CD8-positive, alpha-beta memory T cell (primary cell): ENCODE results near the gene GALNT14. TPM values are rescaled to one million over a fixed set of nuclear protein-coding genes. Genes with fewer than 3 reads are reported as not detected.

ENCODE experiments used
- CTCF ChIA-PET: fragments of 350-600 bp; sonication (Branson Sonifier 250); formaldehyde crosslinking; loops from one replicate; lab custom pipeline; 2021; ENCODE audit warnings: antibody characterized with exemption; lab: Charles Lee
- POLR2A ChIA-PET: fragments of 350-600 bp; sonication (Branson Sonifier 250); formaldehyde crosslinking; loops from one replicate; lab custom pipeline; 2021; ENCODE audit warnings: antibody characterized with exemption; lab: Charles Lee
- DNase-seq, 5 donors: peaks; one replicate each; pipeline versions ENCODE4 v3.0.0 to v3.0.0-alpha.2; 2020 to 2022; ENCODE audit warnings: mixed read lengths in 1 of 5
- H3K27ac ChIP-seq: one replicate; pipeline ENCODE4 v1.7.0; 2013; ENCODE audit warnings: low read depth, mild to moderate bottlenecking, low read length, moderate library complexity
- H3K27me3 ChIP-seq: 2 replicates; pipeline ENCODE4 v1.7.0; 2013; ENCODE audit warnings: low read length, mild to moderate bottlenecking; ENCODE audit not compliant: insufficient read depth, poor library complexity, severe bottlenecking
- H3K36me3 ChIP-seq: 2 replicates; pipeline ENCODE4 v1.7.0; 2013; ENCODE audit warnings: mild to moderate bottlenecking, low read length, moderate library complexity; ENCODE audit not compliant: insufficient read depth
- H3K4me1 ChIP-seq: 2 replicates; pipeline ENCODE4 v1.7.0; 2013; ENCODE audit warnings: mild to moderate bottlenecking, low read length, moderate library complexity; ENCODE audit not compliant: insufficient read depth
- H3K4me3 ChIP-seq: 2 replicates; pipeline ENCODE4 v1.7.0; 2013; ENCODE audit warnings: mild to moderate bottlenecking, low read length
- H3K9me3 ChIP-seq: 2 replicates; pipeline ENCODE4 v1.7.0; 2013; ENCODE audit warnings: mild to moderate bottlenecking, low read length
- H3K27ac Mint-ChIP-seq, 8 donors: one replicate each; pipeline ENCODE4 v1.8.0; 2020 to 2021; ENCODE audit warnings: mixed read lengths in 8 of 8, mild to moderate bottlenecking in 6 of 8, inconsistent platforms in 3 of 8, moderate library complexity in 3 of 8
- H3K27me3 Mint-ChIP-seq, 2 donors: one replicate each; pipeline ENCODE4 v1.8.0; 2020 to 2021; ENCODE audit warnings: mixed read lengths in 2 of 2, mild to moderate bottlenecking in 1 of 2, moderate library complexity in 1 of 2
- H3K36me3 Mint-ChIP-seq, 3 donors: one replicate each; pipeline ENCODE4 v1.8.0; 2020 to 2021; ENCODE audit warnings: mixed read lengths in 3 of 3, inconsistent platforms in 1 of 3, mild to moderate bottlenecking in 1 of 3
- H3K4me1 Mint-ChIP-seq, 3 donors: one replicate each; pipeline ENCODE4 v1.8.0; 2020 to 2021; ENCODE audit warnings: mixed read lengths in 3 of 3, inconsistent platforms in 1 of 3, mild to moderate bottlenecking in 1 of 3
- H3K4me3 Mint-ChIP-seq, 7 donors: one replicate each; pipeline ENCODE4 v1.8.0; 2020 to 2021; ENCODE audit warnings: mixed read lengths in 7 of 7, mild to moderate bottlenecking in 6 of 7, moderate library complexity in 4 of 7, inconsistent platforms in 2 of 7
- H3K9me3 Mint-ChIP-seq, 5 donors: one replicate each; pipeline ENCODE4 v1.8.0; 2020 to 2022; ENCODE audit warnings: mixed read lengths in 5 of 5, mild to moderate bottlenecking in 3 of 5, moderate library complexity in 2 of 5, inconsistent platforms in 1 of 5
- polyA plus RNA-seq: library from polyadenylated mRNA; unstranded; fragments of 300-500 nt; fragmentation: Illumina TruSeq; gene quantifications from one replicate; pipeline ENCODE4 v1.2.3, GENCODE V29; 2021
- total RNA-seq, 2 experiments: library from RNA; stranded (reverse); gene quantifications; one replicate each; pipeline ENCODE4 v1.2.3, GENCODE V29; 2021

GALNT14 gene
- total and polyA plus RNA-seq, 3 experiments from 2014 or later: 0.62 to 0.74 TPM; not detected in 1

GRCh38 chr2:30872797-30873196, 265.4 kb downstream of the GALNT14 start:
- Histone ChIP-seq H3K36me3 (no peaks in the 10 kb centered on the region), H3K4me1 (no peaks in the 10 kb centered on the region), H3K4me3 (no peak overlapping the region), H3K27me3 (no peaks in the 10 kb centered on the region), H3K9me3 (no peaks in the 10 kb centered on the region), H3K27ac (no peak overlapping the region)
- DNase-seq: no peak
- Mint-ChIP-seq H3K9me3 (peaks cover 0 to 13% (median 3%) of the 10 kb centered on the region in 5 donors), H3K27me3 (peaks cover 7 to 32% of the 10 kb centered on the region in 2 donors), H3K4me1 (no peaks in the 10 kb centered on the region), H3K4me3 (no peak overlapping the region), H3K36me3 (no peaks in the 10 kb centered on the region), H3K27ac (no peak overlapping the region)
- POLR2A ChIA-PET: no interaction called here
- CTCF ChIA-PET: no interaction called here

- H3K4me3 ChIP-seq: no peak overlapping the region
- peaks cover 9 to 37% of the 10 kb centered on the region in 2 donors for H3K27me3 Mint-ChIP-seq
- H3K9me3 ChIP-seq: no peaks in the 10 kb centered on the region
- POLR2A ChIA-PET: no interaction called here
- CTCF ChIA-PET: interaction anchor here (1.0 kb wide), 1 partner anchor 10 kb away, joined by 4 read pairs; no protein-coding TSS in a partner anchor
- no peaks in the 10 kb centered on the region for H3K4me1 ChIP-seq
- H3K4me3 Mint-ChIP-seq: peak overlapping the region in 1 of 7 donors; percentile 34
- no peaks in the 10 kb centered on the region for H3K4me1 Mint-ChIP-seq
- H3K27me3 ChIP-seq: no peaks in the 10 kb centered on the region
- H3K27ac Mint-ChIP-seq: no peak overlapping the region
- no peak overlapping the region for H3K27ac ChIP-seq
- peaks cover 0 to 13% (median 3%) of the 10 kb centered on the region in 5 donors for H3K9me3 Mint-ChIP-seq
- DNase-seq: no peak
- no peaks in the 10 kb centered on the region for H3K36me3 ChIP-seq
- H3K36me3 Mint-ChIP-seq: no peaks in the 10 kb centered on the region
Observed at GRCh38 chr2:30871980-30872789, 266.1 kb downstream of the GALNT14 start.

GRCh38 chr2:30871440-30871839, 266.8 kb downstream of the GALNT14 start:
- no peak overlapping the region for H3K4me3 ChIP-seq
- peaks cover 0 to 7% (median under 1%) of the 10 kb centered on the region in 3 donors for H3K4me1 Mint-ChIP-seq
- H3K9me3 Mint-ChIP-seq: peaks cover 0 to 13% (median 3%) of the 10 kb centered on the region in 5 donors
- no peaks in the 10 kb centered on the region for H3K36me3 Mint-ChIP-seq
- no peak overlapping the region for H3K27ac Mint-ChIP-seq
- ChIA-PET POLR2A (no interaction called here), CTCF (interaction anchor here (1.0 kb wide), 1 partner anchor 11 kb away, joined by 4 read pairs; no protein-coding TSS in a partner anchor)
- H3K9me3 ChIP-seq: no peaks in the 10 kb centered on the region
- H3K4me3 Mint-ChIP-seq: no peak overlapping the region
- no peaks in the 10 kb centered on the region for H3K4me1 ChIP-seq
- H3K27ac ChIP-seq: no peak overlapping the region
- no peaks in the 10 kb centered on the region for H3K27me3 ChIP-seq
- peaks cover 9 to 35% of the 10 kb centered on the region in 2 donors for H3K27me3 Mint-ChIP-seq
- no peak for DNase-seq
- H3K36me3 ChIP-seq: no peaks in the 10 kb centered on the region

DNA sequence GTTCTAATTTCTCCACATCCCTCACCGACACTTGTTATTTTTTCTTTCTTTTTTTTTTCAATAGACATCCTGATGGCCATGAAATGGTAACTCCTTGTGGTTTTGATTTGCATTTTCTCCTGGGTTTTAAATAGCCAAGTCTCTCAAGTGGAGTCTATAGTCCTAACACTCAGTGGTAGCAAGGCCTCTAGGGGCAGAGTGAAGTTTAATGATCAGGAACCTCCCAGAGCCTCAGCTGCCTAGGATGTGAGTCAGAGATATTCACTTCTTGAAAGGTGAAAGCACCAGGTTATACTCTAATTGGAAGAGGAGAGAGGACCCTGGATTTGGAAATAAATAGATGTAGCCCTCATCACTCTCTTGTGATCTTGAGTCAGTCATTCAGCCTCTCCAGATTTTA, 268.3 kb downstream of the GALNT14 start:
- Histone ChIP-seq H3K4me3 (no peak overlapping the region), H3K9me3 (no peaks in the 10 kb centered on the region), H3K4me1 (no peaks in the 10 kb centered on the region), H3K27me3 (no peaks in the 10 kb centered on the region), H3K36me3 (no peaks in the 10 kb centered on the region), H3K27ac (no peak overlapping the region)
- Mint-ChIP-seq H3K36me3 (no peaks in the 10 kb centered on the region), H3K27ac (no peak overlapping the region), H3K4me1 (peaks cover 2 to 13% (median 7%) of the 10 kb centered on the region in 3 donors), H3K4me3 (no peak overlapping the region), H3K9me3 (peaks cover 0 to 10% (median 3%) of the 10 kb centered on the region in 5 donors), H3K27me3 (peaks cover 6 to 40% of the 10 kb centered on the region in 2 donors)
- ChIA-PET CTCF (no interaction called here), POLR2A (no interaction called here)
- DNase-seq: no peak

GRCh38 chr2:30867385-30867784, 270.9 kb downstream of the GALNT14 start:
- ChIA-PET POLR2A (no interaction called here), CTCF (no interaction called here)
- no peaks in the 10 kb centered on the region for H3K36me3 Mint-ChIP-seq
- peaks cover 2 to 13% (median 7%) of the 10 kb centered on the region in 3 donors for H3K4me1 Mint-ChIP-seq
- no peaks in the 10 kb centered on the region for H3K36me3 ChIP-seq
- peaks cover 5 to 35% of the 10 kb centered on the region in 2 donors for H3K27me3 Mint-ChIP-seq
- no peaks in the 10 kb centered on the region for H3K4me1 ChIP-seq
- no peak overlapping the region for H3K4me3 ChIP-seq
- H3K27me3 ChIP-seq: no peaks in the 10 kb centered on the region
- no peaks in the 10 kb centered on the region for H3K9me3 ChIP-seq
- no peaks in the 10 kb centered on the region for H3K9me3 Mint-ChIP-seq
- DNase-seq: no peak
- H3K27ac Mint-ChIP-seq: no peak overlapping the region
- H3K27ac ChIP-seq: no peak overlapping the region
- H3K4me3 Mint-ChIP-seq: no peak overlapping the region

- no peaks in the 10 kb centered on the region for H3K9me3 ChIP-seq
- POLR2A ChIA-PET: no interaction called here
- CTCF ChIA-PET: no interaction called here
- H3K27ac Mint-ChIP-seq: peak overlapping the region in 1 of 8 donors; percentile 25
- DNase-seq: no peak
- peaks cover 5 to 35% of the 10 kb centered on the region in 2 donors for H3K27me3 Mint-ChIP-seq
- H3K36me3 ChIP-seq: no peaks in the 10 kb centered on the region
- H3K9me3 Mint-ChIP-seq: no peaks in the 10 kb centered on the region
- H3K4me1 Mint-ChIP-seq: peaks cover 2 to 13% (median 7%) of the 10 kb centered on the region in 3 donors
- H3K36me3 Mint-ChIP-seq: no peaks in the 10 kb centered on the region
- H3K27ac ChIP-seq: no peak overlapping the region
- H3K4me1 ChIP-seq: no peaks in the 10 kb centered on the region
- no peak overlapping the region for H3K4me3 ChIP-seq
- H3K4me3 Mint-ChIP-seq: no peak overlapping the region
- H3K27me3 ChIP-seq: no peaks in the 10 kb centered on the region
Observed at GRCh38 chr2:30866974-30867373, 271.3 kb downstream of the GALNT14 start.

- DNase-seq: no peak
- H3K4me3 Mint-ChIP-seq: no peak overlapping the region
- Histone ChIP-seq H3K4me1 (no peaks in the 10 kb centered on the region), H3K27ac (no peak overlapping the region), H3K4me3 (no peak overlapping the region), H3K36me3 (no peaks in the 10 kb centered on the region), H3K27me3 (no peaks in the 10 kb centered on the region), H3K9me3 (no peaks in the 10 kb centered on the region)
- H3K27ac Mint-ChIP-seq: no peak overlapping the region
- peaks cover 5 to 31% of the 10 kb centered on the region in 2 donors for H3K27me3 Mint-ChIP-seq
- POLR2A ChIA-PET: no interaction called here
- CTCF ChIA-PET: interaction anchor here (1.7 kb wide), 2 partner anchors 10 to 154 kb away, joined by 5 read pairs; no protein-coding TSS in a partner anchor
- H3K36me3 Mint-ChIP-seq: no peaks in the 10 kb centered on the region
- peaks cover 2 to 13% (median 7%) of the 10 kb centered on the region in 3 donors for H3K4me1 Mint-ChIP-seq
- H3K9me3 Mint-ChIP-seq: no peaks in the 10 kb centered on the region
Observed at GRCh38 chr2:30865892-30866681, 272.2 kb downstream of the GALNT14 start.

GRCh38 chr2:30865243-30865642, 273.0 kb downstream of the GALNT14 start:
- ChIA-PET POLR2A (no interaction called here), CTCF (interaction anchor here (1.3 to 1.7 kb wide), 3 partner anchors 11 to 468 kb away, joined by 5 to 6 read pairs (median 5); no protein-coding TSS in a partner anchor)
- no peaks in the 10 kb centered on the region for H3K36me3 Mint-ChIP-seq
- Histone ChIP-seq H3K9me3 (no peaks in the 10 kb centered on the region), H3K27me3 (no peaks in the 10 kb centered on the region), H3K27ac (no peak overlapping the region), H3K4me1 (no peaks in the 10 kb centered on the region), H3K4me3 (no peak overlapping the region), H3K36me3 (no peaks in the 10 kb centered on the region)
- H3K9me3 Mint-ChIP-seq: no peaks in the 10 kb centered on the region
- peaks cover 5 to 31% of the 10 kb centered on the region in 2 donors for H3K27me3 Mint-ChIP-seq
- H3K27ac Mint-ChIP-seq: no peak overlapping the region
- H3K4me1 Mint-ChIP-seq: peaks cover 2 to 13% (median 7%) of the 10 kb centered on the region in 3 donors
- no peak overlapping the region for H3K4me3 Mint-ChIP-seq
- no peak for DNase-seq
